H9 (cell line): ENCODE data around the gene TNPO1. TPM values are rescaled to one million over a fixed set of nuclear protein-coding genes. Genes with fewer than 3 reads are reported as not detected.

Source experiments
- DNase-seq: peaks from one replicate; pipeline ENCODE4 v3.0.0-alpha.2; 2017
- H2AFZ ChIP-seq: one replicate; pipeline ENCODE4 v1.6.1; 2013; ENCODE audit warnings: mild to moderate bottlenecking, low read length, control low read depth, moderate library complexity
- H2AK5ac ChIP-seq: 2 replicates; pipeline ENCODE4 v1.6.1; 2013; ENCODE audit warnings: low read length, control low read depth, mixed read lengths; ENCODE audit not compliant: insufficient read length
- H2BK120ac ChIP-seq: one replicate; pipeline ENCODE4 v1.6.1; 2013; ENCODE audit warnings: low read depth, mild to moderate bottlenecking, low read length, control low read depth, inconsistent platforms; ENCODE audit not compliant: poor library complexity, severe bottlenecking
- H2BK12ac ChIP-seq: 2 replicates; pipeline ENCODE4 v1.6.1; 2013; ENCODE audit warnings: low read length, control low read depth, mixed read lengths, low read depth; ENCODE audit not compliant: insufficient read length
- H2BK15ac ChIP-seq: 2 replicates; pipeline ENCODE4 v1.6.1; 2013; ENCODE audit warnings: low read depth, low read length, control low read depth
- H2BK20ac ChIP-seq: one replicate; pipeline ENCODE4 v1.6.1; 2013; ENCODE audit warnings: low read depth, mild to moderate bottlenecking, low read length, control low read depth, inconsistent platforms; ENCODE audit not compliant: poor library complexity, severe bottlenecking
- H2BK5ac ChIP-seq: 2 replicates; pipeline ENCODE4 v1.6.1; 2013; ENCODE audit warnings: low read length, control low read depth, mixed read lengths; ENCODE audit not compliant: insufficient read length
- H3K14ac ChIP-seq: 2 replicates; pipeline ENCODE4 v1.6.1; 2013; ENCODE audit warnings: low read length, control low read depth; ENCODE audit not compliant: insufficient read depth
- H3K18ac ChIP-seq: 2 replicates; pipeline ENCODE4 v1.6.1; 2013; ENCODE audit warnings: low read depth, mild to moderate bottlenecking, mixed read lengths, low read length, control low read depth; ENCODE audit not compliant: insufficient read length
- H3K23ac ChIP-seq: 2 replicates; pipeline ENCODE4 v1.6.1; 2013; ENCODE audit warnings: low read length, control low read depth, mixed read lengths, low read depth; ENCODE audit not compliant: insufficient read length
- H3K23me2 ChIP-seq: 2 replicates; pipeline ENCODE4 v1.6.1; 2013; ENCODE audit warnings: low read depth, mild to moderate bottlenecking, mixed read lengths, low read length, control low read depth; ENCODE audit not compliant: insufficient read length, poor library complexity, severe bottlenecking
- H3K27ac ChIP-seq: 2 replicates; pipeline ENCODE4 v1.5.1; 2013; ENCODE audit warnings: low read length, control low read depth, mixed read lengths, low read depth; ENCODE audit not compliant: insufficient read length
- H3K27me3 ChIP-seq: 2 replicates; pipeline ENCODE4 v1.6.1; 2013; ENCODE audit warnings: low read length, control low read depth, inconsistent platforms; ENCODE audit not compliant: insufficient read depth
- H3K4ac ChIP-seq: 2 replicates; pipeline ENCODE4 v1.6.1; 2013; ENCODE audit warnings: low read depth, mild to moderate bottlenecking, control low read depth, inconsistent platforms, low read length, moderate library complexity
- H3K4me1 ChIP-seq: 2 replicates; pipeline ENCODE4 v1.6.1; 2013; ENCODE audit warnings: low read length, control low read depth, inconsistent platforms; ENCODE audit not compliant: insufficient read depth
- H3K4me2 ChIP-seq: 2 replicates; pipeline ENCODE4 v1.6.1; 2013; ENCODE audit warnings: low read length, control low read depth, mixed read lengths; ENCODE audit not compliant: insufficient read length, insufficient read depth
- H3K56ac ChIP-seq: 2 replicates; pipeline ENCODE4 v1.6.1; 2013; ENCODE audit warnings: low read depth, mild to moderate bottlenecking, mixed read lengths, low read length, control low read depth; ENCODE audit not compliant: insufficient read length
- H3K79me1 ChIP-seq: 2 replicates; pipeline ENCODE4 v1.6.1; 2013; ENCODE audit warnings: low read depth, mild to moderate bottlenecking, moderate library complexity, low read length, control low read depth, inconsistent platforms; ENCODE audit not compliant: insufficient read depth, poor library complexity, severe bottlenecking
- H3K79me2 ChIP-seq: 2 replicates; pipeline ENCODE4 v1.6.1; 2013; ENCODE audit warnings: low read length, control low read depth, inconsistent platforms; ENCODE audit not compliant: insufficient read depth
- H3K9ac ChIP-seq: 2 replicates; pipeline ENCODE4 v1.6.1; 2013; ENCODE audit warnings: low read length, control low read depth, mixed read lengths; ENCODE audit not compliant: insufficient read length; ENCODE audit errors: extremely low read depth
- H3K9me3 ChIP-seq: one replicate; pipeline ENCODE4 v1.6.1; 2013; ENCODE audit warnings: low read depth, low read length, inconsistent platforms; ENCODE audit not compliant: control insufficient read depth
- H3T11ph ChIP-seq: one replicate; pipeline ENCODE4 v1.6.1; 2013; ENCODE audit warnings: mild to moderate bottlenecking, low read length, control low read depth, inconsistent platforms
- H4K20me1 ChIP-seq: one replicate; pipeline ENCODE4 v1.6.1; 2013; ENCODE audit not compliant: control insufficient read depth, insufficient read length, insufficient read depth
- H4K5ac ChIP-seq: 2 replicates; pipeline ENCODE4 v1.6.1; 2013; ENCODE audit warnings: low read depth, mild to moderate bottlenecking, mixed read lengths, low read length, control low read depth; ENCODE audit not compliant: insufficient read length
- H4K8ac ChIP-seq: replicated peaks from 2 replicates; pipeline ENCODE4 v1.6.1; 2013; ENCODE audit warnings: low read length, control low read depth, mixed read lengths, low read depth; ENCODE audit not compliant: insufficient read length
- H4K91ac ChIP-seq: 2 replicates; pipeline ENCODE4 v1.6.1; 2013; ENCODE audit warnings: low read depth, mild to moderate bottlenecking, moderate library complexity, mixed read lengths, low read length, control low read depth; ENCODE audit not compliant: insufficient read length
- H3K27ac Mint-ChIP-seq, 3 experiments: 2 replicates in 2 of 3; 3 replicates in 1 of 3; pipeline ENCODE4 v1.8.0; 2020 to 2021; ENCODE audit warnings: mixed read lengths in 3 of 3, mild to moderate bottlenecking in 1 of 3, moderate library complexity in 1 of 3
- H3K27me3 Mint-ChIP-seq: 2 replicates; pipeline ENCODE4 v1.8.0; 2021; ENCODE audit warnings: low read depth, mild to moderate bottlenecking, moderate library complexity, mixed read lengths
- H3K36me3 Mint-ChIP-seq, 3 experiments: 2 replicates in 2 of 3; 3 replicates in 1 of 3; pipeline ENCODE4 v1.8.0; 2020 to 2021; ENCODE audit warnings: low read depth in 3 of 3, mixed read lengths in 3 of 3; ENCODE audit not compliant: insufficient read depth in 1 of 3
- H3K4me1 Mint-ChIP-seq, 2 experiments: 2 replicates each; pipeline ENCODE4 v1.8.0; 2020; ENCODE audit warnings: mixed read lengths in 2 of 2
- H3K4me3 Mint-ChIP-seq, 2 experiments: 2 replicates in 1 of 2; 3 replicates in 1 of 2; pipeline ENCODE4 v1.8.0; 2020 to 2021; ENCODE audit warnings: mild to moderate bottlenecking in 2 of 2, mixed read lengths in 2 of 2, moderate library complexity in 1 of 2
- H3K9me3 Mint-ChIP-seq, 2 experiments: 2 replicates in 1 of 2; 3 replicates in 1 of 2; pipeline ENCODE4 v1.8.0; 2020; ENCODE audit warnings: mild to moderate bottlenecking in 2 of 2, mixed read lengths in 2 of 2, moderate library complexity in 1 of 2
- whole genome bisulfite sequencing: extraction: QIAGEN DNeasy Blood & Tissue Kit; methylation state at CpG from one replicate; pipeline ENCODE4 v1.1.7; 2013; ENCODE audit warnings: missing lambda C conversion rate, low lambda C conversion rate, mixed read lengths; ENCODE audit not compliant: insufficient read length; ENCODE audit errors: extremely low coverage; 5-methylcytosine and 5-hydroxymethylcytosine counted together
- total RNA-seq: library from RNA; stranded (reverse); gene quantifications from 2 replicates; pipeline ENCODE4 v1.2.1, GENCODE V29; 2021
- TF ChIP-seq, protein P1 (sequence below): fragments of 200-600 bp; sonication (generic); conservative IDR thresholded peaks from 3 replicates; pipeline ENCODE4 v1.8.0; 2021; ENCODE audit warnings: antibody characterized with exemption, mild to moderate bottlenecking

Gene TNPO1
- total RNA-seq, 1 experiment from 2014 or later: 164 TPM

DNA sequence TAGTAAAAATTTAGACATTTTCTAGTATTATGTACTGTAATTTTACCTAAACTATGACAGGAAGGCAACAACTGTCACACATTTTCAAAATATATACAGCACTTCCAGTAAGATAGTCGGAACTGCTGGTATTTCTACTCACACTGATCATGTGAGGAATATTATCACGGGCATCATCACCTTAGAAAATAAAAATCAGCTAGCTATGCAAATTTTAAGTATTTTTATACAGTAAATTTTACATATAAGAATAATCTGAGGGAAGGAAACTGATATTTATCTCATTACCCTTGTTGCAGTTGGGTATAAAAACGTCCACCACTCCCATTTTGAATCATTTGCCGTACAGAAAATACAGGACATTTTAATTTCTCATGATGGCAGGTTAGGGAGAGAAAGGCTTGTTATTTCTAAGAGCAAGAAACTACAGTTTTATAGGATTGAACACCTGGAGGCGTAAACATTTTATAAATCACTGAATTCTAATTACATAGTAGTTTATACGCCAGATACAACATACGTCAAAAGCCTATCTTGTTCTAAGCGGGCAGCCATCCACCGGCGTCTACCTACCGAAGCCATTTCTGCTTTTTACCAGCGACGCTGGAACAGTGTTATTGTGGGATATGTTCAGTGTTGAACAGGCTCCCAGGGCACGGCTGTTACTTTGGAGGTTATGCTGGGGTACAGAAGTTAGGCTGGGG, 729 bp upstream of the TNPO1 start:
- H2AK5ac ChIP-seq: no peak overlapping the region
- H3K4me2 ChIP-seq: peak overlapping the region; percentile 65
- peaks cover 22 to 26% of the 10 kb centered on the region in 2 experiments for H3K4me1 Mint-ChIP-seq
- H3K56ac ChIP-seq: no peak overlapping the region
- no peaks in the 10 kb centered on the region; the same call in 1 of the 2 replicates for H3K4me1 ChIP-seq
- H3K9ac ChIP-seq: peak overlapping the region; percentile 79
- H3K18ac ChIP-seq: peak overlapping the region; percentile 83
- no peak overlapping the region for H2BK120ac ChIP-seq
- no peaks in the 10 kb centered on the region; a peak in 2 of 5 replicates for H3K9me3 Mint-ChIP-seq
- peak overlapping the region; percentile 68 to 82 (median 70); a peak in 4 of 7 replicates for H3K27ac Mint-ChIP-seq
- no peak overlapping the region for H2BK20ac ChIP-seq
- H3K23ac ChIP-seq: no peak overlapping the region
- H2BK5ac ChIP-seq: no peak overlapping the region
- H3K36me3 Mint-ChIP-seq: no peaks in the 10 kb centered on the region
- H4K5ac ChIP-seq: no peak overlapping the region
- H3K4me3 Mint-ChIP-seq: peak overlapping the region; percentile 88 to 96
- H3K79me2 ChIP-seq: no peaks in the 10 kb centered on the region; the same call in 1 of the 2 replicates
- peak overlapping the region; percentile 71 for H2AFZ ChIP-seq
- no peaks in the 10 kb centered on the region for H3K27me3 ChIP-seq
- DNase-seq: no peak
- H4K20me1 ChIP-seq: no peaks in the 10 kb centered on the region
- H4K8ac ChIP-seq: no peak overlapping the region
- WGBS: no CpG with 5 or more reads among the region's 14 CpGs
- H3K79me1 ChIP-seq: no peaks in the 10 kb centered on the region
- H3K9me3 ChIP-seq: no peaks in the 10 kb centered on the region
- H2BK12ac ChIP-seq: no peak overlapping the region
- peaks cover 6% of the 10 kb centered on the region for H3K23me2 ChIP-seq
- H2BK15ac ChIP-seq: no peak overlapping the region
- H3K4ac ChIP-seq: no peak overlapping the region
- H3K27ac ChIP-seq: no peak overlapping the region
- H4K91ac ChIP-seq: no peak overlapping the region
- H3K27me3 Mint-ChIP-seq: no peaks in the 10 kb centered on the region; the same call in 1 of the 2 replicates
- TF ChIP-seq, protein P1, sequence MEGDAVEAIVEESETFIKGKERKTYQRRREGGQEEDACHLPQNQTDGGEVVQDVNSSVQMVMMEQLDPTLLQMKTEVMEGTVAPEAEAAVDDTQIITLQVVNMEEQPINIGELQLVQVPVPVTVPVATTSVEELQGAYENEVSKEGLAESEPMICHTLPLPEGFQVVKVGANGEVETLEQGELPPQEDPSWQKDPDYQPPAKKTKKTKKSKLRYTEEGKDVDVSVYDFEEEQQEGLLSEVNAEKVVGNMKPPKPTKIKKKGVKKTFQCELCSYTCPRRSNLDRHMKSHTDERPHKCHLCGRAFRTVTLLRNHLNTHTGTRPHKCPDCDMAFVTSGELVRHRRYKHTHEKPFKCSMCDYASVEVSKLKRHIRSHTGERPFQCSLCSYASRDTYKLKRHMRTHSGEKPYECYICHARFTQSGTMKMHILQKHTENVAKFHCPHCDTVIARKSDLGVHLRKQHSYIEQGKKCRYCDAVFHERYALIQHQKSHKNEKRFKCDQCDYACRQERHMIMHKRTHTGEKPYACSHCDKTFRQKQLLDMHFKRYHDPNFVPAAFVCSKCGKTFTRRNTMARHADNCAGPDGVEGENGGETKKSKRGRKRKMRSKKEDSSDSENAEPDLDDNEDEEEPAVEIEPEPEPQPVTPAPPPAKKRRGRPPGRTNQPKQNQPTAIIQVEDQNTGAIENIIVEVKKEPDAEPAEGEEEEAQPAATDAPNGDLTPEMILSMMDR: no peak
- H3K14ac ChIP-seq: peak overlapping the region; percentile 93
- no peak overlapping the region for H3T11ph ChIP-seq
